ENCODE measurements around the gene CFAP65.
A peak's percentile ranks its signal among the peaks of the same experiment; 100 is the strongest.

The CFAP65 gene

GRCh38 chr2:219010162-219010756 is 31.1 kb downstream of the CFAP65 start:
- DNase-seq (ENCODE audit: low read depth, low spot score) = no peak

- DNase-seq (ENCODE audit: low read depth, low spot score) = no peak
Measured at GRCh38 chr2:219009294-219009693, 32.0 kb downstream of the CFAP65 start.

GRCh38 chr2:219003979-219004378 is 37.3 kb downstream of the CFAP65 start:
- DNase-seq (ENCODE audit: low read depth, low spot score) = no peak

GRCh38 chr2:219003267-219003634 is 38.1 kb downstream of the CFAP65 start:
- no peak for DNase-seq (ENCODE audit: low read depth, low spot score)

- DNase-seq (ENCODE audit: low read depth, low spot score) = no peak
Measured at GRCh38 chr2:219002395-219003266, 38.7 kb downstream of the CFAP65 start.

GRCh38 chr2:219001577-219002394 is 39.5 kb downstream of the CFAP65 start:
- no peak for DNase-seq (ENCODE audit: low read depth, low spot score)

- no peak for DNase-seq (ENCODE audit: low read depth, low spot score)
Measured at GRCh38 chr2:219001100-219001576, 40.2 kb downstream of the CFAP65 start.

- DNase-seq (ENCODE audit: low read depth, low spot score) = no peak
Measured at GRCh38 chr2:219000569-219000960, 40.8 kb downstream of the CFAP65 start.

GRCh38 chr2:218999881-219000568 is 41.3 kb downstream of the CFAP65 start:
- DNase-seq (ENCODE audit: low read depth, low spot score) = no peak

GRCh38 chr2:218999021-218999880 is 42.1 kb downstream of the CFAP65 start:
- DNase-seq (ENCODE audit: low read depth, low spot score) = no peak

- DNase-seq (ENCODE audit: low read depth, low spot score) = no peak
Measured at GRCh38 chr2:218998414-218999002, 42.8 kb downstream of the CFAP65 start.

- no peak for DNase-seq (ENCODE audit: low read depth, low spot score)
Measured at GRCh38 chr2:218997731-218998130, 43.6 kb downstream of the CFAP65 start.

GRCh38 chr2:218996937-218997336 is 44.4 kb downstream of the CFAP65 start:
- no peak for DNase-seq (ENCODE audit: low read depth, low spot score)

GRCh38 chr2:218995972-218996711 is 45.2 kb downstream of the CFAP65 start:
- DNase-seq (ENCODE audit: low read depth, low spot score) = peak; percentile 70

GRCh38 chr2:218995561-218995960 is 45.8 kb downstream of the CFAP65 start:
- no peak for DNase-seq (ENCODE audit: low read depth, low spot score)

- DNase-seq (ENCODE audit: low read depth, low spot score) = no peak
Measured at GRCh38 chr2:218993345-218994315, 47.7 kb downstream of the CFAP65 start, which contains the start of gene CRYBA2. CRYBA2 (minus strand) TSS chr2:218993422; CDS start chr2:218993176, 246 bp downstream.

GRCh38 chr2:218992703-218993344 is 48.5 kb downstream of the CFAP65 start:
- DNase-seq (ENCODE audit: low read depth, low spot score) = no peak

- DNase-seq (ENCODE audit: low read depth, low spot score) = no peak
Measured at GRCh38 chr2:218992196-218992595, 49.1 kb downstream of the CFAP65 start.
